ENCODE results near the gene SESN3. TPM values are rescaled to one million over a fixed set of nuclear protein-coding genes. Genes with fewer than 3 reads are reported as not detected.
A peak's percentile ranks its signal among the peaks of the same experiment; 100 is the strongest.

SESN3 gene
- total RNA-seq, 1 experiment from 2014 or later: 28.2 TPM

DNA sequence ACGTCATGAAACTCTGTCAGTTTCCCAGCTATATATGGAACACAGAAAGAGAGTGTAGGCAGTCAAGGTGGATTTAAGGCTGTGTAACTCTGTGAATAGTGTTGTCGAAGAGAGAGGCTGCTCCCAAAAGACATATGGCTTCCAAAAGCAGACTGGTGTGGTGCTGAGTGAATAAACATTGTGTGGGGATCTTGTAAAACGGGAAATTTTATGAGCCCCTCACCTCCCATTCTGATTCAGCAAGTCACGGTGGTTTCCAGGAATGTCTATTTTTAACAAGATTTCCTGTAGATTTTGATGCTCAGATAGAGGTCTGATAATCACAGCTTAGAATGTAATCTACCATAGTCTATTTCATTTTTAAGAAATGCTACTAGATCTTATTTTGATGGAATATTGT is 67.9 kb downstream of the SESN3 start:
- Mint-ChIP-seq H3K4me1 (ENCODE audit: low read depth, unreplicated experiment) (peaks cover 1% of the 10 kb centered on the region), H3K27me3 (ENCODE audit: insufficient read depth, unreplicated experiment) (no peaks in the 10 kb centered on the region), H3K4me3 (ENCODE audit: unreplicated experiment) (no peak overlapping the region), H3K36me3 (ENCODE audit: insufficient read depth, unreplicated experiment) (peaks cover 9% of the 10 kb centered on the region), H3K9me3 (ENCODE audit: unreplicated experiment) (no peaks in the 10 kb centered on the region), H3K27ac (ENCODE audit: unreplicated experiment) (no peak overlapping the region)
- Histone ChIP-seq H3K36me3 (ENCODE audit: control insufficient read depth, insufficient read depth, low read length) (no peaks in the 10 kb centered on the region), H3K4me3 (ENCODE audit: low read depth, low read length) (no peak overlapping the region), H3K27me3 (replicated peaks; ENCODE audit: control insufficient read depth, insufficient read depth, low read length) (no peaks in the 10 kb centered on the region), H3K4me1 (peaks cover under 1% of the 10 kb centered on the region; the same call in 1 of the 2 replicates), H3K9me3 (no peaks in the 10 kb centered on the region)
- ChIA-PET CTCF (no interaction called here), POLR2A (no interaction called here)
- BruUV-seq (replicated peaks): no TSS peak
- intact Hi-C loops (cut with micrococcal nuclease; ENCODE audit: unreplicated experiment): no loop called here
- TF ChIP-seq, protein P1, sequence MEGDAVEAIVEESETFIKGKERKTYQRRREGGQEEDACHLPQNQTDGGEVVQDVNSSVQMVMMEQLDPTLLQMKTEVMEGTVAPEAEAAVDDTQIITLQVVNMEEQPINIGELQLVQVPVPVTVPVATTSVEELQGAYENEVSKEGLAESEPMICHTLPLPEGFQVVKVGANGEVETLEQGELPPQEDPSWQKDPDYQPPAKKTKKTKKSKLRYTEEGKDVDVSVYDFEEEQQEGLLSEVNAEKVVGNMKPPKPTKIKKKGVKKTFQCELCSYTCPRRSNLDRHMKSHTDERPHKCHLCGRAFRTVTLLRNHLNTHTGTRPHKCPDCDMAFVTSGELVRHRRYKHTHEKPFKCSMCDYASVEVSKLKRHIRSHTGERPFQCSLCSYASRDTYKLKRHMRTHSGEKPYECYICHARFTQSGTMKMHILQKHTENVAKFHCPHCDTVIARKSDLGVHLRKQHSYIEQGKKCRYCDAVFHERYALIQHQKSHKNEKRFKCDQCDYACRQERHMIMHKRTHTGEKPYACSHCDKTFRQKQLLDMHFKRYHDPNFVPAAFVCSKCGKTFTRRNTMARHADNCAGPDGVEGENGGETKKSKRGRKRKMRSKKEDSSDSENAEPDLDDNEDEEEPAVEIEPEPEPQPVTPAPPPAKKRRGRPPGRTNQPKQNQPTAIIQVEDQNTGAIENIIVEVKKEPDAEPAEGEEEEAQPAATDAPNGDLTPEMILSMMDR (IDR thresholded peaks at IDR 0.05; ENCODE audit: insufficient read depth in 1 of 2, low read depth in 1 of 2, low read length in 1 of 2, severe bottlenecking in 1 of 2, unreplicated experiment in 1 of 2): no peak
- no peak for DNase-seq

GRCh38 chr11:95161248-95161647 is 69.8 kb downstream of the SESN3 start:
- no TSS peak for BruUV-seq (replicated peaks)
- DNase-seq: no peak
- no peak overlapping the region for H3K4me3 Mint-ChIP-seq (ENCODE audit: unreplicated experiment)
- Histone ChIP-seq H3K36me3 (ENCODE audit: control insufficient read depth, insufficient read depth, low read length) (no peaks in the 10 kb centered on the region), H3K4me3 (ENCODE audit: low read depth, low read length) (no peak overlapping the region), H3K27me3 (replicated peaks; ENCODE audit: control insufficient read depth, insufficient read depth, low read length) (no peaks in the 10 kb centered on the region), H3K9me3 (no peaks in the 10 kb centered on the region), H3K4me1 (peaks cover 6% of the 10 kb centered on the region; the same call in 1 of the 2 replicates)
- intact Hi-C loops (cut with micrococcal nuclease; ENCODE audit: unreplicated experiment): no loop called here
- CTCF ChIA-PET: interaction anchor here (0.6 kb wide), 1 partner anchor 44 kb away, joined by 5 read pairs; no protein-coding TSS in a partner anchor
- no peaks in the 10 kb centered on the region for H3K9me3 Mint-ChIP-seq (ENCODE audit: unreplicated experiment)
- TF ChIP-seq, protein P1 (IDR thresholded peaks at IDR 0.05; ENCODE audit: insufficient read depth in 1 of 2, low read depth in 1 of 2, low read length in 1 of 2, severe bottlenecking in 1 of 2, unreplicated experiment in 1 of 2): no peak
- H3K4me1 Mint-ChIP-seq (ENCODE audit: low read depth, unreplicated experiment): peaks cover 15% of the 10 kb centered on the region
- H3K27ac Mint-ChIP-seq (ENCODE audit: unreplicated experiment): no peak overlapping the region
- H3K27me3 Mint-ChIP-seq (ENCODE audit: insufficient read depth, unreplicated experiment): no peaks in the 10 kb centered on the region
- peaks cover 9% of the 10 kb centered on the region for H3K36me3 Mint-ChIP-seq (ENCODE audit: insufficient read depth, unreplicated experiment)
- POLR2A ChIA-PET: interaction anchor here (0.6 kb wide), 2 partner anchors 396 to 430 kb away, joined by 4 read pairs; no protein-coding TSS in a partner anchor

- H3K36me3 ChIP-seq (ENCODE audit: control insufficient read depth, insufficient read depth, low read length): no peaks in the 10 kb centered on the region
- H3K4me3 Mint-ChIP-seq (ENCODE audit: unreplicated experiment): no peak overlapping the region
- no peaks in the 10 kb centered on the region for H3K27me3 Mint-ChIP-seq (ENCODE audit: insufficient read depth, unreplicated experiment)
- DNase-seq: peak in 1 of 2 experiments; percentile 46
- H3K4me3 ChIP-seq (ENCODE audit: low read depth, low read length): no peak overlapping the region
- H3K9me3 Mint-ChIP-seq (ENCODE audit: unreplicated experiment): no peaks in the 10 kb centered on the region
- intact Hi-C loops (cut with micrococcal nuclease; ENCODE audit: unreplicated experiment): loop anchor here (1.0 to 10.0 kb wide), 2 partner anchors 267 to 547 kb away; no protein-coding TSS in a partner anchor
- no peaks in the 10 kb centered on the region for H3K27me3 ChIP-seq (replicated peaks; ENCODE audit: control insufficient read depth, insufficient read depth, low read length)
- CTCF ChIA-PET: interaction anchor here (1.1 to 3.1 kb wide), 2 partner anchors 91 to 548 kb away, joined by 4 to 13 read pairs; partner anchors contain the start of gene SRSF8
- no peaks in the 10 kb centered on the region for H3K9me3 ChIP-seq
- peak overlapping the region; percentile 2 for H3K27ac Mint-ChIP-seq (ENCODE audit: unreplicated experiment)
- POLR2A ChIA-PET: no interaction called here
- no TSS peak for BruUV-seq (replicated peaks)
- H3K4me1 Mint-ChIP-seq (ENCODE audit: low read depth, unreplicated experiment): peaks cover 15% of the 10 kb centered on the region
- H3K4me1 ChIP-seq: peaks cover 6% of the 10 kb centered on the region; the same call in 1 of the 2 replicates
- H3K36me3 Mint-ChIP-seq (ENCODE audit: insufficient read depth, unreplicated experiment): peaks cover 9% of the 10 kb centered on the region
- TF ChIP-seq, protein P1 (IDR thresholded peaks at IDR 0.05; ENCODE audit: insufficient read depth in 1 of 2, low read depth in 1 of 2, low read length in 1 of 2, severe bottlenecking in 1 of 2, unreplicated experiment in 1 of 2): no peak
These were observed 73.2 kb downstream of the SESN3 start for GRCh38 chr11:95157824-95158223.
